ENCODE data around the gene MTARC1. TPM values are rescaled to one million over a fixed set of nuclear protein-coding genes. Genes with fewer than 3 reads are reported as not detected.

Gene MTARC1
- polyA plus RNA-seq, 3 donors, result 19.3 to 26.6 (median 23.7) TPM

- DNase-seq, result no peak
Measured at GRCh38 chr1:220827445-220828178, 40.9 kb downstream of the MTARC1 start.

- no peak for DNase-seq
Measured at GRCh38 chr1:220828179-220828490, 41.4 kb downstream of the MTARC1 start.

GRCh38 chr1:220828950-220829586 is 42.4 kb downstream of the MTARC1 start:
- DNase-seq, result no peak

GRCh38 chr1:220833436-220833835 is 46.7 kb downstream of the MTARC1 start:
- no peak for DNase-seq

GRCh38 chr1:220834155-220834870 is 47.6 kb downstream of the MTARC1 start:
- DNase-seq, result no peak

Other genes starting within 250 kb of the MTARC1 start
- 10 to 100 TPM; 25.6 to 29.9 (median 28.3) TPM for gene C1orf115, start 96.5 kb upstream of the MTARC1 start, polyA plus RNA-seq (ENCODE audit: insufficient read length in 3 of 3)
- 10 to 100 TPM; 47.8 to 65.1 (median 50.8) TPM for gene MTARC2, start 38.6 kb upstream of the MTARC1 start, polyA plus RNA-seq (ENCODE audit: insufficient read length in 3 of 3)
- gene HLX, start 92.5 kb downstream of the MTARC1 start, polyA plus RNA-seq (ENCODE audit: insufficient read length in 3 of 3), result 10 to 100 TPM in 2 of 3 donors, 1 to 10 TPM in 1; 7.9 to 11.7 (median 11.4) TPM

Measured in renal pelvis (tissue), 4 donors.